Right ventricle myocardium superior (tissue), 1 donor: ENCODE measurements around the gene RCL1. TPM values are rescaled to one million over a fixed set of nuclear protein-coding genes. Genes with fewer than 3 reads are reported as not detected.
"Not testable (repeated sequence)": the region's sequence is repeated elsewhere in the genome, so short reads cannot be mapped to it uniquely, and the experiment has no call there.

Experiments
- ATAC-seq: fragments of 200-7000 bp; cut with Tn5 transposase; one replicate; pipeline ENCODE4 v1.9.1; 2020; ENCODE audit warnings: mild to moderate bottlenecking; ENCODE audit not compliant: poor library complexity
- DNase-seq: peaks from one replicate; pipeline ENCODE4 v3.0.0-alpha.2; 2020
- intact Hi-C: fragments of 100-400 bp; cut with DNase I; formaldehyde crosslinking; loops from one replicate; pipeline ENCODE4 v1.11.2; 2022
- microRNA-seq: library from miRNA; unstranded; fragments of <30 nt; microRNA quantifications from one replicate; pipeline ENCODE4 v1.2.0, GENCODE V29; 2020
- total RNA-seq: library from RNA; stranded (reverse); fragmentation: NEBNext Ultra II Directional; extraction: Animal tissue kit (Norgen Biotek cat#: 25700); gene quantifications from one replicate; pipeline ENCODE4 v1.2.1, GENCODE V29; 2021
- donor health status: DM: no; HTN: yes; CAD: no; lungs with severe emphysema.

Gene RCL1
- total RNA-seq, 1 donor from 2014 or later, result 4.5 TPM

GRCh38 chr9:4899853-4900252, 107.1 kb downstream of the RCL1 start:
- DNase-seq, ATAC-seq, intact Hi-C loops: not testable (repeated sequence)

GRCh38 chr9:4901401-4902134, 108.8 kb downstream of the RCL1 start:
- ATAC-seq, intact Hi-C loops: not testable (repeated sequence)
- DNase-seq, result peak; percentile 56

- ATAC-seq (no peak), DNase-seq (no peak)
- intact Hi-C loops, result no loop called here
Observed at GRCh38 chr9:4902135-4902475, 109.4 kb downstream of the RCL1 start.

- DNase-seq (no peak), ATAC-seq (peak; percentile 71)
- intact Hi-C loops, result no loop called here
Observed at GRCh38 chr9:4904322-4905134, 111.8 kb downstream of the RCL1 start.

- ATAC-seq (peak; percentile 22), DNase-seq (no peak)
- intact Hi-C loops, result no loop called here
Observed at GRCh38 chr9:4905135-4905490, 112.4 kb downstream of the RCL1 start.

Small RNAs within 50 kb of the gene (microRNA-seq; reads per million reads assigned to microRNA genes)
- gene MIR101-2, result 137 reads per million, percentile 57 among the genes with 10 or more reads in this experiment

Other genes with a start within 250 kb of the RCL1 start
- gene PLPP6, start 130.7 kb upstream of the RCL1 start, total RNA-seq, result 1.9 TPM
- gene SPATA6L, start 126.5 kb upstream of the RCL1 start, total RNA-seq, result 0.35 TPM
- gene CDC37L1, start 113.4 kb upstream of the RCL1 start, total RNA-seq, result 40.2 TPM
- 203 TPM for gene AK3, start 51.7 kb upstream of the RCL1 start, total RNA-seq
- 12.7 TPM for gene JAK2, start 192.3 kb downstream of the RCL1 start, total RNA-seq